K562 (cell line): ENCODE results near the gene TSGA10. TPM values are rescaled to one million over a fixed set of nuclear protein-coding genes. Genes with fewer than 3 reads are reported as not detected.

Experiments
- BDP1 ChIP-seq: IDR thresholded peaks from 3 replicates; pipeline ENCODE4 v1.6.1; 2011; ENCODE audit not compliant: insufficient read length, insufficient read depth
- ETV1 ChIP-seq: fragments of 450-650 bp; conservative IDR thresholded peaks from 2 replicates; pipeline ENCODE4 v1.6.1; 2016; ENCODE audit warnings: missing genetic modification characterization, control low read depth, low read depth, missing compliant biosample characterization
- RBBP5 ChIP-seq: fragments of 200-600 bp; sonication (generic); IDR thresholded peaks from 2 replicates; pipeline ENCODE4 v1.6.1; 2012; ENCODE audit warnings: borderline replicate concordance, mild to moderate bottlenecking, low read length, control low read depth, inconsistent platforms; ENCODE audit not compliant: insufficient read depth, poor library complexity, severe bottlenecking
- TAL1 ChIP-seq: fragments of 450-650 bp; IDR thresholded peaks from 2 replicates; pipeline ENCODE4 v1.6.1; 2016; ENCODE audit warnings: mild to moderate bottlenecking
- XRCC4 ChIP-seq: IDR thresholded peaks from one replicate; pipeline ENCODE4 v1.6.1; 2011; ENCODE audit not compliant: insufficient read depth, insufficient read length; ENCODE audit errors: extremely low read depth
- ZNF212 ChIP-seq: fragments of 450-650 bp; formaldehyde crosslinking; IDR thresholded peaks from 2 replicates; pipeline ENCODE4 v1.4.0; 2020; ENCODE audit warnings: mild to moderate bottlenecking
- polyA plus RNA-seq, 8 experiments: library from polyadenylated mRNA; depleted of rRNA in 4 of 8; stranded (reverse) in 5 of 8; unstranded in 3 of 8; fragments of >200 nt; fragmentation: Nextera tagmentation in 2 of 8; fragmentation: Illumina TruSeq in 1 of 8; extraction: Ambion mirVana in 2 of 8; extraction: Trizol in 1 of 8; gene quantifications; 2 replicates each; pipeline versions ENCODE4 v1.2.1 to v1.2.3, GENCODE V29; 2011 to 2014; ENCODE audit warnings: inconsistent platforms in 1 of 8, missing spikeins in 1 of 8
- total RNA-seq, 7 experiments: library from RNA; depleted of rRNA in 6 of 7; stranded (reverse); fragments of >200 nt in 6 of 7; fragmentation: Illumina TruSeq in 2 of 7; extraction: Trizol in 2 of 7; gene quantifications; 2 replicates each; pipeline versions ENCODE4 v1.2.1 to v1.2.3, GENCODE V29; 2011 to 2021; ENCODE audit warnings: low replicate concordance in 1 of 7
- TF ChIP-seq, protein P1 (sequence below): fragments of 200-600 bp; sonication (generic); IDR thresholded peaks from one replicate; pipeline ENCODE4 v1.6.1; 2012; ENCODE audit warnings: mild to moderate bottlenecking, low read depth, low read length, inconsistent platforms
- TF ChIP-seq, protein P2 (sequence below): fragments of 450-650 bp; IDR thresholded peaks from 2 replicates; pipeline ENCODE4 v1.6.1; 2018; ENCODE audit warnings: mild to moderate bottlenecking, low read depth; ENCODE audit not compliant: partially characterized antibody
- TF ChIP-seq, protein P3 (sequence below): fragments of 250-450 bp; sonication (Bioruptor Pico); IDR thresholded peaks from 2 replicates; pipeline ENCODE4 v1.4.0; 2020; ENCODE audit warnings: mild to moderate bottlenecking, moderate library complexity

Gene TSGA10
- total and polyA plus RNA-seq, 9 of the 15 experiments (the other 6 are each of a cell fraction or from before 2014, with no cell fraction given): 2.1 to 11.3 (median 3.2) TPM

DNA sequence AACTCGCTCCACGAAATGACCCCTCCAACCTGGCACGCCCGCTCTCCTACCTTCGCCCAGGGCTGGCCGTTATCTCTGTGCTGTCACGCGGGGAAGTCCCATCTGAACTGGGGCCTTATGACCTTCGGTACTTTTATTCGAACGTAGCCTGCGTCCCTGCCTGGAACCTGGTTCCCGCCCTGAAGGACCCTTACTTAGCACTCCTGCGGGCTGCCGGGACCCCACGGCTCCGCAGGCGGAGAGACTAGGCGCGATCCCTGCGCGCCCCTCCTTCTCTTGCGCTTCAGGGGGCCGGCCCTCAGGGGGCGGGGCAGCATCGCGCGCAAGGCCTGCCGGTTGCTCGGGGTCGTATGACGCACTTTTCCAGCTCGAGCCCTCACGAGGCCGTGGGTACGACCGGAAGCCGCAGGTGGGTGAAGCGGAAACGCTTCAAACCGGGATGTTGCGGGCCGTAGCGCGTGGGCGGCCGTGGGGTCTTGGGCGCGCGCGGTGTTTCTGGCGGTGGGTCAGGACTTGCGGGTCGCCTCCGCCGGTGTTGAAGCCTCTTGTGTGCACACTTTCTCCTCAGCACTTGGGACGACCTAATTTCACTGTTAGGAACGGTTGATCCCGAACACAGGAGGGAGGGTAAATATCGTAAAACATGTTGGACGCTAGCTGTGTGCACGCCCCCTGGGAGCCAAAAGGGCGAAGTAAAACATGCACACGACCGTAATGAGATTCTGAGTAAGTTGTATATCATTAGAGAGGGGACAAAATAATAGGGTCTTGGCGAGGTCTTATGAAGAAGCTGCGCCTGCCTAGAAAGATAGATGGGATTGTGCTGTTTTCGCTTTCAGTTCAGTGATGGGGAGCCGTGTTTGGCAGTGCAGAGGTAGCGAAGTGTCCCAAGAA, at the start of gene TSGA10, which contains the start of gene LIPT1 (continued):
- TF ChIP-seq, protein P1, sequence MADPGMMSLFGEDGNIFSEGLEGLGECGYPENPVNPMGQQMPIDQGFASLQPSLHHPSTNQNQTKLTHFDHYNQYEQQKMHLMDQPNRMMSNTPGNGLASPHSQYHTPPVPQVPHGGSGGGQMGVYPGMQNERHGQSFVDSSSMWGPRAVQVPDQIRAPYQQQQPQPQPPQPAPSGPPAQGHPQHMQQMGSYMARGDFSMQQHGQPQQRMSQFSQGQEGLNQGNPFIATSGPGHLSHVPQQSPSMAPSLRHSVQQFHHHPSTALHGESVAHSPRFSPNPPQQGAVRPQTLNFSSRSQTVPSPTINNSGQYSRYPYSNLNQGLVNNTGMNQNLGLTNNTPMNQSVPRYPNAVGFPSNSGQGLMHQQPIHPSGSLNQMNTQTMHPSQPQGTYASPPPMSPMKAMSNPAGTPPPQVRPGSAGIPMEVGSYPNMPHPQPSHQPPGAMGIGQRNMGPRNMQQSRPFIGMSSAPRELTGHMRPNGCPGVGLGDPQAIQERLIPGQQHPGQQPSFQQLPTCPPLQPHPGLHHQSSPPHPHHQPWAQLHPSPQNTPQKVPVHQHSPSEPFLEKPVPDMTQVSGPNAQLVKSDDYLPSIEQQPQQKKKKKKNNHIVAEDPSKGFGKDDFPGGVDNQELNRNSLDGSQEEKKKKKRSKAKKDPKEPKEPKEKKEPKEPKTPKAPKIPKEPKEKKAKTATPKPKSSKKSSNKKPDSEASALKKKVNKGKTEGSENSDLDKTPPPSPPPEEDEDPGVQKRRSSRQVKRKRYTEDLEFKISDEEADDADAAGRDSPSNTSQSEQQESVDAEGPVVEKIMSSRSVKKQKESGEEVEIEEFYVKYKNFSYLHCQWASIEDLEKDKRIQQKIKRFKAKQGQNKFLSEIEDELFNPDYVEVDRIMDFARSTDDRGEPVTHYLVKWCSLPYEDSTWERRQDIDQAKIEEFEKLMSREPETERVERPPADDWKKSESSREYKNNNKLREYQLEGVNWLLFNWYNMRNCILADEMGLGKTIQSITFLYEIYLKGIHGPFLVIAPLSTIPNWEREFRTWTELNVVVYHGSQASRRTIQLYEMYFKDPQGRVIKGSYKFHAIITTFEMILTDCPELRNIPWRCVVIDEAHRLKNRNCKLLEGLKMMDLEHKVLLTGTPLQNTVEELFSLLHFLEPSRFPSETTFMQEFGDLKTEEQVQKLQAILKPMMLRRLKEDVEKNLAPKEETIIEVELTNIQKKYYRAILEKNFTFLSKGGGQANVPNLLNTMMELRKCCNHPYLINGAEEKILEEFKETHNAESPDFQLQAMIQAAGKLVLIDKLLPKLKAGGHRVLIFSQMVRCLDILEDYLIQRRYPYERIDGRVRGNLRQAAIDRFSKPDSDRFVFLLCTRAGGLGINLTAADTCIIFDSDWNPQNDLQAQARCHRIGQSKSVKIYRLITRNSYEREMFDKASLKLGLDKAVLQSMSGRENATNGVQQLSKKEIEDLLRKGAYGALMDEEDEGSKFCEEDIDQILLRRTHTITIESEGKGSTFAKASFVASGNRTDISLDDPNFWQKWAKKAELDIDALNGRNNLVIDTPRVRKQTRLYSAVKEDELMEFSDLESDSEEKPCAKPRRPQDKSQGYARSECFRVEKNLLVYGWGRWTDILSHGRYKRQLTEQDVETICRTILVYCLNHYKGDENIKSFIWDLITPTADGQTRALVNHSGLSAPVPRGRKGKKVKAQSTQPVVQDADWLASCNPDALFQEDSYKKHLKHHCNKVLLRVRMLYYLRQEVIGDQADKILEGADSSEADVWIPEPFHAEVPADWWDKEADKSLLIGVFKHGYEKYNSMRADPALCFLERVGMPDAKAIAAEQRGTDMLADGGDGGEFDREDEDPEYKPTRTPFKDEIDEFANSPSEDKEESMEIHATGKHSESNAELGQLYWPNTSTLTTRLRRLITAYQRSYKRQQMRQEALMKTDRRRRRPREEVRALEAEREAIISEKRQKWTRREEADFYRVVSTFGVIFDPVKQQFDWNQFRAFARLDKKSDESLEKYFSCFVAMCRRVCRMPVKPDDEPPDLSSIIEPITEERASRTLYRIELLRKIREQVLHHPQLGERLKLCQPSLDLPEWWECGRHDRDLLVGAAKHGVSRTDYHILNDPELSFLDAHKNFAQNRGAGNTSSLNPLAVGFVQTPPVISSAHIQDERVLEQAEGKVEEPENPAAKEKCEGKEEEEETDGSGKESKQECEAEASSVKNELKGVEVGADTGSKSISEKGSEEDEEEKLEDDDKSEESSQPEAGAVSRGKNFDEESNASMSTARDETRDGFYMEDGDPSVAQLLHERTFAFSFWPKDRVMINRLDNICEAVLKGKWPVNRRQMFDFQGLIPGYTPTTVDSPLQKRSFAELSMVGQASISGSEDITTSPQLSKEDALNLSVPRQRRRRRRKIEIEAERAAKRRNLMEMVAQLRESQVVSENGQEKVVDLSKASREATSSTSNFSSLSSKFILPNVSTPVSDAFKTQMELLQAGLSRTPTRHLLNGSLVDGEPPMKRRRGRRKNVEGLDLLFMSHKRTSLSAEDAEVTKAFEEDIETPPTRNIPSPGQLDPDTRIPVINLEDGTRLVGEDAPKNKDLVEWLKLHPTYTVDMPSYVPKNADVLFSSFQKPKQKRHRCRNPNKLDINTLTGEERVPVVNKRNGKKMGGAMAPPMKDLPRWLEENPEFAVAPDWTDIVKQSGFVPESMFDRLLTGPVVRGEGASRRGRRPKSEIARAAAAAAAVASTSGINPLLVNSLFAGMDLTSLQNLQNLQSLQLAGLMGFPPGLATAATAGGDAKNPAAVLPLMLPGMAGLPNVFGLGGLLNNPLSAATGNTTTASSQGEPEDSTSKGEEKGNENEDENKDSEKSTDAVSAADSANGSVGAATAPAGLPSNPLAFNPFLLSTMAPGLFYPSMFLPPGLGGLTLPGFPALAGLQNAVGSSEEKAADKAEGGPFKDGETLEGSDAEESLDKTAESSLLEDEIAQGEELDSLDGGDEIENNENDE: no peak
- TF ChIP-seq, protein P2, sequence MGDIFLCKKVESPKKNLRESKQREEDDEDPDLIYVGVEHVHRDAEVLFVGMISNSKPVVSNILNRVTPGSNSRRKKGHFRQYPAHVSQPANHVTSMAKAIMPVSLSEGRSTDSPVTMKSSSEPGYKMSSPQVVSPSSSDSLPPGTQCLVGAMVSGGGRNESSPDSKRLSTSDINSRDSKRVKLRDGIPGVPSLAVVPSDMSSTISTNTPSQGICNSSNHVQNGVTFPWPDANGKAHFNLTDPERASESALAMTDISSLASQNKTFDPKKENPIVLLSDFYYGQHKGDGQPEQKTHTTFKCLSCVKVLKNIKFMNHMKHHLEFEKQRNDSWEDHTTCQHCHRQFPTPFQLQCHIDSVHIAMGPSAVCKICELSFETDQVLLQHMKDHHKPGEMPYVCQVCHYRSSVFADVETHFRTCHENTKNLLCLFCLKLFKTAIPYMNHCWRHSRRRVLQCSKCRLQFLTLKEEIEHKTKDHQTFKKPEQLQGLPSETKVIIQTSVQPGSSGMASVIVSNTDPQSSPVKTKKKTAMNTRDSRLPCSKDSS: no peak
- TF ChIP-seq TAL1 (peak; percentile 50; the same call in 1 of the 2 replicates), ZNF212 (CRISPR knock-in tag) (no peak), BDP1 (no peak), ETV1 (tag) (peak; percentile 94), XRCC4 (no peak), RBBP5 (peak; percentile 92)
- TF ChIP-seq, protein P3, sequence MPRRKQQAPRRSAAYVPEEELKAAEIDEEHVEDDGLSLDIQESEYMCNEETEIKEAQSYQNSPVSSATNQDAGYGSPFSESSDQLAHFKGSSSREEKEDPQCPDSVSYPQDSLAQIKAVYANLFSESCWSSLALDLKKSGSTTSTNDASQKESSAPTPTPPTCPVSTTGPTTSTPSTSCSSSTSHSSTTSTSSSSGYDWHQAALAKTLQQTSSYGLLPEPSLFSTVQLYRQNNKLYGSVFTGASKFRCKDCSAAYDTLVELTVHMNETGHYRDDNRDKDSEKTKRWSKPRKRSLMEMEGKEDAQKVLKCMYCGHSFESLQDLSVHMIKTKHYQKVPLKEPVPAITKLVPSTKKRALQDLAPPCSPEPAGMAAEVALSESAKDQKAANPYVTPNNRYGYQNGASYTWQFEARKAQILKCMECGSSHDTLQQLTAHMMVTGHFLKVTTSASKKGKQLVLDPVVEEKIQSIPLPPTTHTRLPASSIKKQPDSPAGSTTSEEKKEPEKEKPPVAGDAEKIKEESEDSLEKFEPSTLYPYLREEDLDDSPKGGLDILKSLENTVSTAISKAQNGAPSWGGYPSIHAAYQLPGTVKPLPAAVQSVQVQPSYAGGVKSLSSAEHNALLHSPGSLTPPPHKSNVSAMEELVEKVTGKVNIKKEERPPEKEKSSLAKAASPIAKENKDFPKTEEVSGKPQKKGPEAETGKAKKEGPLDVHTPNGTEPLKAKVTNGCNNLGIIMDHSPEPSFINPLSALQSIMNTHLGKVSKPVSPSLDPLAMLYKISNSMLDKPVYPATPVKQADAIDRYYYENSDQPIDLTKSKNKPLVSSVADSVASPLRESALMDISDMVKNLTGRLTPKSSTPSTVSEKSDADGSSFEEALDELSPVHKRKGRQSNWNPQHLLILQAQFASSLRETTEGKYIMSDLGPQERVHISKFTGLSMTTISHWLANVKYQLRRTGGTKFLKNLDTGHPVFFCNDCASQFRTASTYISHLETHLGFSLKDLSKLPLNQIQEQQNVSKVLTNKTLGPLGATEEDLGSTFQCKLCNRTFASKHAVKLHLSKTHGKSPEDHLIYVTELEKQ (CRISPR knock-in tag): no peak
